Mesendoderm (in vitro differentiated cells): Measurements from ENCODE around the gene KBTBD6.

Experiments used
- DNase-seq: peaks from one replicate; pipeline ENCODE4 v3.0.0; 2013
- H2AK5ac ChIP-seq: 2 replicates; pipeline ENCODE4 v1.6.1; 2013; ENCODE audit warnings: low read length, inconsistent platforms
- H2BK120ac ChIP-seq: 2 replicates; pipeline ENCODE4 v1.6.1; 2013; ENCODE audit warnings: low read depth, mild to moderate bottlenecking, low read length, moderate library complexity, mixed read lengths
- H2BK15ac ChIP-seq: replicated peaks from 2 replicates; pipeline ENCODE4 v1.6.1; 2013; ENCODE audit warnings: low read depth, mild to moderate bottlenecking, moderate library complexity
- H2BK5ac ChIP-seq: 2 replicates; pipeline ENCODE4 v1.6.1; 2013; ENCODE audit warnings: low read length, inconsistent platforms
- H3K18ac ChIP-seq: 2 replicates; pipeline ENCODE4 v1.6.1; 2013; ENCODE audit warnings: mild to moderate bottlenecking, low read length, mixed read lengths
- H3K23ac ChIP-seq: one replicate; pipeline ENCODE4 v1.6.1; 2013; ENCODE audit warnings: low read length
- H3K27ac ChIP-seq: 2 replicates; pipeline ENCODE4 v1.5.1; 2013; ENCODE audit warnings: low read depth, mild to moderate bottlenecking, inconsistent platforms, low read length, moderate library complexity
- H3K27me3 ChIP-seq: 2 replicates; pipeline ENCODE4 v1.6.1; 2013; ENCODE audit warnings: low read length, control low read depth, mild to moderate bottlenecking, inconsistent platforms; ENCODE audit not compliant: insufficient read depth, poor library complexity
- H3K36me3 ChIP-seq: 2 replicates; pipeline ENCODE4 v1.6.1; 2013; ENCODE audit warnings: low read length, inconsistent platforms; ENCODE audit not compliant: control insufficient read depth, insufficient read depth
- H3K4ac ChIP-seq: one replicate; pipeline ENCODE4 v1.6.1; 2013; ENCODE audit warnings: low read depth, mild to moderate bottlenecking, low read length, moderate library complexity
- H3K4me1 ChIP-seq: 2 replicates; pipeline ENCODE4 v1.6.1; 2013; ENCODE audit warnings: low read depth, low read length, inconsistent platforms; ENCODE audit not compliant: control insufficient read depth
- H3K4me2 ChIP-seq: 2 replicates; pipeline ENCODE4 v1.6.1; 2013; ENCODE audit warnings: low read length
- H3K4me3 ChIP-seq: 2 replicates; pipeline ENCODE4 v1.5.1; 2013; ENCODE audit warnings: mild to moderate bottlenecking, low read length
- H3K56ac ChIP-seq: one replicate; pipeline ENCODE4 v1.6.1; 2013; ENCODE audit warnings: low read length
- H3K79me1 ChIP-seq: 2 replicates; pipeline ENCODE4 v1.6.1; 2013; ENCODE audit warnings: low read length, inconsistent platforms
- H3K79me2 ChIP-seq: 2 replicates; pipeline ENCODE4 v1.6.1; 2013; ENCODE audit warnings: mild to moderate bottlenecking, low read length; ENCODE audit not compliant: control insufficient read depth, insufficient read depth
- H3K9ac ChIP-seq: 2 replicates; pipeline ENCODE4 v1.6.1; 2013; ENCODE audit warnings: low read length, inconsistent platforms
- H4K5ac ChIP-seq: one replicate; pipeline ENCODE4 v1.6.1; 2013; ENCODE audit warnings: low read length
- H4K8ac ChIP-seq: one replicate; pipeline ENCODE4 v1.6.1; 2013; ENCODE audit warnings: low read depth, mild to moderate bottlenecking, control low read depth, low read length, moderate library complexity
- WGBS: extraction: QIAGEN DNeasy Blood & Tissue Kit; methylation state at CpG from one replicate; pipeline ENCODE4 v1.1.7; 2013; ENCODE audit warnings: low lambda C conversion rate, missing lambda C conversion rate; ENCODE audit not compliant: insufficient coverage; ENCODE audit errors: extremely low coverage; 5-methylcytosine and 5-hydroxymethylcytosine counted together

Gene KBTBD6

DNA sequence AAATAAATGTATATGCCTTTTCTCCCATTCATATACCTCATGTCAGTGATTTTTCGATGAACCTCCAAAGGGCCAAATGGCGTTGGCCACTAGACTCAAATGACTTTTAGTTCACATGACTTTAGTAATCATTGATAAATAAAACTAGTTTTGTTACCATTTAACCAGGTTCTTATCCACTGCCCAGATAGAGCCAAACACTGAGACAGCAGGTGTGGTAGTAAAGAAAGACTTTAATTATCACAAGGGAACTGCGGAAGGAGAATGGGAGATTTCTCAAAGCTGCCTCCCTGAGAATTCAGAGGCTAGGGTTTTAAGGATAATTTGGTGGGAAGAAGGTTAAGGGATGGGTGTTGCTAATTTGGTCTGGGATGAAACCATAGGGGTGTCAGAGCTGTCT is 19.4 kb upstream of the KBTBD6 start:
- H3K9ac ChIP-seq: no peak overlapping the region
- H3K36me3 ChIP-seq: no peaks in the 10 kb centered on the region
- H2BK5ac ChIP-seq: no peak overlapping the region
- no peak overlapping the region for H3K56ac ChIP-seq
- no peak overlapping the region for H2AK5ac ChIP-seq
- no peak overlapping the region for H3K23ac ChIP-seq
- no peak overlapping the region for H3K4me3 ChIP-seq
- no peak overlapping the region for H3K27ac ChIP-seq
- no peak overlapping the region for H3K4ac ChIP-seq
- no peak overlapping the region for H2BK120ac ChIP-seq
- no peaks in the 10 kb centered on the region for H3K27me3 ChIP-seq
- no peaks in the 10 kb centered on the region for H3K79me2 ChIP-seq
- no peak overlapping the region for H3K18ac ChIP-seq
- no peaks in the 10 kb centered on the region for H3K79me1 ChIP-seq
- no peaks in the 10 kb centered on the region for H3K4me1 ChIP-seq
- no peak overlapping the region for H4K8ac ChIP-seq
- DNase-seq: no peak
- WGBS: no CpG with 5 or more reads among the region's 3 CpGs
- no peak overlapping the region for H3K4me2 ChIP-seq
- no peak overlapping the region for H4K5ac ChIP-seq
- no peak overlapping the region for H2BK15ac ChIP-seq

DNA sequence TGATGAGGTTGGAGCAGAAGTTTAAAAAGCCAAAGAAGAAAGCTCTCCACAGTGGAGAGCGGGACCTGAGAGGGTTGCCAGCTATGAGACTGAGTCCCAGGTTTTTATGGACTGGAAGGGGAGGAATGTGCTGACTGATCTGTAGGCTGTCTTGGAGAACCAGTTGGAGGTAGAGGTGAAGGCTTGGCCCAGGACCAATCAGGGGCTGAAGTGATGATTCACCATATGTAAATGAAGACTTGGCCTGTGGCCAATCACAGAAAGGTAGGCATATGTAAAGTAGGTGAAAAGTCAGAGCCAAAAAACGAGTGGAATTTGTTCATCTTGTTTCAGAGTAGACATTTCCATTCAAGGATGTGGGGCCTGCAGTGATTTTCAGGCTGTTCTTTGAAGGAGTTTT is 17.5 kb upstream of the KBTBD6 start:
- no CpG with 5 or more reads among the region's 2 CpGs for whole genome bisulfite sequencing
- Histone ChIP-seq H3K27me3 (no peaks in the 10 kb centered on the region), H4K8ac (no peak overlapping the region), H3K23ac (no peak overlapping the region), H3K4me3 (no peak overlapping the region), H3K79me1 (no peaks in the 10 kb centered on the region), H2BK120ac (no peak overlapping the region), H3K9ac (no peak overlapping the region), H3K79me2 (no peaks in the 10 kb centered on the region), H3K56ac (no peak overlapping the region), H2BK5ac (no peak overlapping the region), H3K18ac (no peak overlapping the region), H3K36me3 (no peaks in the 10 kb centered on the region), H2BK15ac (no peak overlapping the region), H3K4me2 (no peak overlapping the region), H4K5ac (no peak overlapping the region), H3K27ac (no peak overlapping the region), H3K4ac (no peak overlapping the region), H2AK5ac (no peak overlapping the region), H3K4me1 (no peaks in the 10 kb centered on the region)
- no peak for DNase-seq

DNA sequence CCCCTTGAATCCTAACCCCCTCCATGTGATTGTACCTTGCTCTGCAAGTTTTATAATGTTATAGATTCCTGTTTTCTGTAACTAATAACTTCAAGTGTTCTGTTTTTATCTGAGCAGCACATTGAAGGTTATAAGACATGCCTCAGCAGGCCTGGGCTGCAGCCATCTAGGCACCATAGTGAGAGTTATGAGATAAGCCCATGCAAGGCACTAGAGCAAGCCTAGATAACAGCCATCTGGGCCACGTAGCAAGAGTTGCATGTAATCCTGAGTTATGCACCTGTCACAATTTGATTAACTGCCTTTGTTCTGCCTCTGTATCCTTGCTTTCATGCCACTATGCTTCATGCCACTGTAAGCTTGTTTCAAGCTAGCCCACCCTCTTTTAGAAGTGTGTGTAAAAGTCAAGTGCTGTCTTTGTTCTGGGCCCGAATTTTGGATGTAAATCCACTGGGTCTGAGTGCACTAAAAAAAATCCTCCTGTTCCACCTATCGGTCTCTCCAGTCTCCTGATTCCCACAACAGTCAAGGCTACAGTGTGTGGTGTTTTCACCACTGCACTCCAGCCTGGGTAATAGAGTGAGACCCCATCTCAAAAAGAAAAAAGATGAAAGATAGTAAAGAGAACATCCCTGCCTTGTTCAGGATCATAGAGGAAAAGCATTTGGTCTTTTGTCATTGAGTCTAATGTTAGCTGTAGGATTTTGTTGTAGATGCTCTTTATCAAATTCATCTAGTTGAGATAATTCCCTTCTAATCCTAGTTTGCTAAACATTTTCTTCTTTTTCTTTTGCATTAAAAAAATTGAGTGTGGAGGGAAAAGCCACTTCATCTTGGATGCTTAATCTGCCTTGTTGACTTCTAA is 16.0 kb upstream of the KBTBD6 start:
- peak; percentile 28 for DNase-seq
- no peaks in the 10 kb centered on the region for H3K79me1 ChIP-seq
- no peak overlapping the region for H3K27ac ChIP-seq

DNA sequence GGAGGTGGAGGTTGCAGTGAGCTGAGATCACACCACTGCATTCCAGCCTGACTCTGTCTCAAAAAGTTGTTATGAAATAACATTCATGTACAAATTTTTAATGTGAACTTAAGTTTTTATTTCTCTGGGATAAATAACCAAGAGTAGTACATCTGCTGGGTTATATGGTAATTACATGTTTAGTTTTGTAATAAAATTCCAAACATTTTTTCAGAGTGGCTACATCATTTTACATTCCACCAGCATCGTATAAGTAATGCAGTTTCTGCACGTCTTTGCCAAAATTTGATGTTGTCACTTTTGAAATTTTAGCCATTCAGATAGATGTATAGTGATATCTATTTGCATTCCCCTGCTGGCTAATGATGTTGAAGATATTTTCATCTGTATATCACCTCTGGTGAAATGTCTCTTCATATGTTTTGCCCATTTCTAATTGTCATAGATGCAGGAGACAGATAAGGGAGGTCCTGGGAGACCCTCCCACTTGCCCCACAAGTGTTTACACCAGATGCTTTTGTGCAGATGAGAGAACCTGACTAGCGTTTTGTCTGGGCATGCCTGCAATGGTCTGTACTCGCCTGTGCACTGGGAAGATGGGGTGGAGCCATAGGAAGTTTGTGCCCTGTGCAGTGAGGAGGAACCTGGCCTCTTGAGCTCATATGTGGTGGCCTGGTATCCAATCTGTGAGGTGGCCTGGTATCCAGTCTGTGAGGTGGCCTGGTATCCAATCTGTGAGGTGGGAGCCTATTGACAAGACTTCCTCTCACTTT is 12.7 kb upstream of the KBTBD6 start:
- Histone ChIP-seq H3K9ac (no peak overlapping the region), H4K8ac (no peak overlapping the region), H3K4me3 (no peak overlapping the region), H3K79me1 (no peaks in the 10 kb centered on the region), H2BK15ac (no peak overlapping the region), H2AK5ac (no peak overlapping the region), H3K27me3 (no peaks in the 10 kb centered on the region), H3K4ac (no peak overlapping the region), H2BK5ac (no peak overlapping the region), H3K23ac (no peak overlapping the region), H3K79me2 (no peaks in the 10 kb centered on the region), H4K5ac (no peak overlapping the region), H3K18ac (no peak overlapping the region), H3K36me3 (no peaks in the 10 kb centered on the region), H3K27ac (no peak overlapping the region), H2BK120ac (no peak overlapping the region), H3K4me1 (no peaks in the 10 kb centered on the region), H3K4me2 (no peak overlapping the region), H3K56ac (no peak overlapping the region)
- DNase-seq: no peak
- no CpG with 5 or more reads among the region's 4 CpGs for WGBS

More for the DNA sequence above, 16.0 kb upstream of the KBTBD6 start:
- H2AK5ac ChIP-seq: no peak overlapping the region
- H3K27me3 ChIP-seq: no peaks in the 10 kb centered on the region
- H3K79me2 ChIP-seq: no peaks in the 10 kb centered on the region
- no peaks in the 10 kb centered on the region for H3K36me3 ChIP-seq
- no peak overlapping the region for H3K4me2 ChIP-seq
- no CpG with 5 or more reads among the region's 3 CpGs for WGBS
- H3K4me3 ChIP-seq: no peak overlapping the region
- no peak overlapping the region for H4K5ac ChIP-seq
- H2BK15ac ChIP-seq: no peak overlapping the region
- H4K8ac ChIP-seq: no peak overlapping the region
- no peak overlapping the region for H3K56ac ChIP-seq
- no peak overlapping the region for H3K4ac ChIP-seq
- no peak overlapping the region for H2BK120ac ChIP-seq
- H3K4me1 ChIP-seq: no peaks in the 10 kb centered on the region
- H3K9ac ChIP-seq: no peak overlapping the region
- no peak overlapping the region for H3K23ac ChIP-seq
- H3K18ac ChIP-seq: no peak overlapping the region
- no peak overlapping the region for H2BK5ac ChIP-seq

DNA sequence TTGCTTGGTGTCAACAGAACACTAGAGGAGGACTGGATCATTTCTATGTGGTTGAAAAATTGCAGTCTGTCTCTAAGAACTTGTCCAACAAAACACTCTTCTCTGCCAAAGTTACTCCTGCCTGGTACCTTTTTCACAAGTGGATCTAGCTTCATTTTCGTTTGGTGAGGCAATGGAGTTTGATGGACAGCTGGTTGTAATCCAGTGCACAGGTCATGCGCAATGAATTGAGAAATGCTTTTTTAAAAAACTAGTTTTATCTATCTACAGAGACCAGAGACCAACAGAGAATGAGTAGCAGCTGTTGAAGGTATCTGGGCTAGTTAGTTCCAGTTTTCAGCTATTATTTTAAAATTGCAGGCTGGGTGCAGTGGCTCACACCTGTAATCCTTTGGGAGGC is 12.0 kb upstream of the KBTBD6 start:
- Histone ChIP-seq H4K5ac (no peak overlapping the region), H4K8ac (no peak overlapping the region), H3K9ac (no peak overlapping the region), H2BK120ac (no peak overlapping the region), H3K18ac (no peak overlapping the region), H3K27ac (no peak overlapping the region), H2BK5ac (no peak overlapping the region), H3K36me3 (no peaks in the 10 kb centered on the region), H3K4me2 (no peak overlapping the region), H3K79me1 (no peaks in the 10 kb centered on the region), H3K23ac (no peak overlapping the region), H3K4me1 (no peaks in the 10 kb centered on the region), H2BK15ac (no peak overlapping the region), H3K4ac (no peak overlapping the region), H3K79me2 (no peaks in the 10 kb centered on the region), H3K4me3 (no peak overlapping the region), H3K27me3 (no peaks in the 10 kb centered on the region), H3K56ac (no peak overlapping the region), H2AK5ac (no peak overlapping the region)
- no CpG with 5 or more reads among the region's 2 CpGs for WGBS
- no peak for DNase-seq
